ENCODE data around the gene TMX4. TPM values are rescaled to one million over a fixed set of nuclear protein-coding genes. Genes with fewer than 3 reads are reported as not detected.

The TMX4 gene
- total and polyA plus RNA-seq, 2 of the 8 experiments (the other 6 are each of a cell fraction or from before 2014, with no cell fraction given), result 2.1 to 7.8 TPM

DNA sequence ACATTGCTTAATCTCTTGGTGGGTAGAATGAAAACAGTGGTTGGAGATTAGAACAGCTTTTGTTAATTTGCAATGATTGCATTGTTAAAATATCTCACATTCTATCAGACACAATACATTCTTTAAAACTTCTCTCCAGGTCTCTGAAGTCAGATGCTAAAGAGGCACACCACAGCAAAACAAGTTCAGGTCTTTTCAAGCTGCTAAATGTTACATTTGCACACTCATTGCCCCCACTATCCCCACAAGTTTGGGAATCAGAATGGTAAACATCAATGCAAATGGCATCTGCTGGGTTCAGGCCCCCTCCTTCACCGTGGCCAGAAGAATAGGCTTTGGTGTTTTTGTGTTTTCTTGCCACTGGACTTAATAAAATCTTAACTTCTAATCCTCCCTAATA is 69.2 kb downstream of the TMX4 start:
- DNase-seq (ENCODE audit: low read depth in 1 of 2, low spot score in 2 of 2) (no peak), FAIRE-seq (no peak)
- TF ChIP-seq CREB1 (IDR thresholded peaks at IDR 0.05) (no peak), TAF7 (optimal IDR thresholded peaks at IDR 0.05; ENCODE audit: borderline replicate concordance, low read depth, low read length) (no peak), ZNF274 (IDR thresholded peaks at IDR 0.05; ENCODE audit: borderline replicate concordance, extremely low read depth, low read length) (no peak), NANOG (IDR thresholded peaks at IDR 0.05; ENCODE audit: insufficient read depth, low read depth, low read length, poor library complexity, severe bottlenecking) (no peak), POLR2A (IDR thresholded peaks at IDR 0.05; ENCODE audit: control extremely low read depth in 1 of 2, low read depth in 2 of 2, low read length in 2 of 2) (no peak), CTBP2 (IDR thresholded peaks at IDR 0.05; ENCODE audit: borderline replicate concordance, insufficient read depth, insufficient read length, low read length) (no peak), CEBPB (IDR thresholded peaks at IDR 0.05; ENCODE audit: low read depth, low read length) (no peak; the same call in 1 of the 2 replicates), ASH2L (IDR thresholded peaks at IDR 0.05; ENCODE audit: low read length) (no peak), POLR2AphosphoS5 (IDR thresholded peaks at IDR 0.05; ENCODE audit: low read depth, low read length) (no peak), CBX5 (IDR thresholded peaks at IDR 0.05; ENCODE audit: low read depth, low read length) (no peak)
- no peak overlapping the region for H3K23ac ChIP-seq (ENCODE audit: insufficient read length)
- H3K4ac ChIP-seq (replicated peaks; ENCODE audit: insufficient read length, low read depth, low read length), result no peak overlapping the region
- H3K56ac ChIP-seq (replicated peaks; ENCODE audit: insufficient read length, low read depth, low read length), result no peak overlapping the region
- H3K4me1 ChIP-seq (replicated peaks in 1 of 4; ENCODE audit: control insufficient read depth in 3 of 4, insufficient read depth in 4 of 4, low read length in 3 of 4), result no peaks in the 10 kb centered on the region
- no peaks in the 10 kb centered on the region for H3K79me2 ChIP-seq (ENCODE audit: control insufficient read depth in 1 of 2, insufficient read depth in 2 of 2, low read length in 2 of 2)
- H3K9ac ChIP-seq (replicated peaks in 1 of 4; ENCODE audit: extremely low read depth in 1 of 4, low read depth in 3 of 4, low read length in 3 of 4), result no peak overlapping the region
- 53% methylated on average over 1 of the region's 1 CpG; no CpG with 5 or more reads in 1 of the 2 experiments for WGBS, 2 experiments (ENCODE audit: extremely low coverage in 1 of 2, insufficient coverage in 1 of 2, insufficient read length in 1 of 2, insufficient replicate concordance in 2 of 2, low coverage in 1 of 2, low lambda C conversion rate in 2 of 2, missing lambda C conversion rate in 1 of 2)
- no peaks in the 10 kb centered on the region for H3K27me3 ChIP-seq (replicated peaks in 1 of 4; ENCODE audit: control insufficient read depth in 3 of 4, extremely low read depth in 1 of 4, insufficient read depth in 3 of 4, low read length in 3 of 4)
- H3K9me3 ChIP-seq (ENCODE audit: insufficient read depth in 2 of 2, low read depth in 1 of 2, low read length in 1 of 2), result no peaks in the 10 kb centered on the region
- no peak overlapping the region for H2AK5ac ChIP-seq (ENCODE audit: low read depth, low read length)
- no peaks in the 10 kb centered on the region for H3K23me2 ChIP-seq (ENCODE audit: low read depth, low read length)
- no peak overlapping the region for H2BK5ac ChIP-seq (ENCODE audit: low read depth, low read length)
- no peak overlapping the region for H2AFZ ChIP-seq (ENCODE audit: low read length)
- no peak overlapping the region for H3K4me2 ChIP-seq (ENCODE audit: insufficient read depth in 1 of 2, low read depth in 2 of 2, low read length in 2 of 2)
- ChIA-PET POLR2A (ENCODE audit: partially characterized antibody) (no interaction called here), CTCF (ENCODE audit: partially characterized antibody) (interaction anchor here (1.0 to 2.3 kb wide), 2 partner anchors 14 to 23 kb away, joined by 3 to 11 read pairs; no protein-coding TSS in a partner anchor)
- no peak overlapping the region for H2BK120ac ChIP-seq (replicated peaks; ENCODE audit: low read depth, low read length)
- H2BK15ac ChIP-seq (ENCODE audit: low read length), result no peak overlapping the region
- no peak overlapping the region for H4K8ac ChIP-seq (ENCODE audit: extremely low read depth, insufficient read depth, low read length)
- no peak overlapping the region for H2BK12ac ChIP-seq (ENCODE audit: low read depth, low read length)
- H3K14ac ChIP-seq (ENCODE audit: insufficient read length), result no peak overlapping the region
- H3K18ac ChIP-seq (ENCODE audit: extremely low read depth, low read length), result no peak overlapping the region
- H2BK20ac ChIP-seq (ENCODE audit: low read length), result no peak overlapping the region
- H3K79me1 ChIP-seq (ENCODE audit: low read depth, low read length), result no peaks in the 10 kb centered on the region
- H3K27ac ChIP-seq (ENCODE audit: low read depth, low read length), result no peak overlapping the region
- no peaks in the 10 kb centered on the region for H3K36me3 ChIP-seq (ENCODE audit: control insufficient read depth in 2 of 4, insufficient read depth in 4 of 4, low read length in 3 of 4)
- no peak overlapping the region for H4K91ac ChIP-seq (replicated peaks; ENCODE audit: insufficient read length, low read length)
- H3K4me3 ChIP-seq (ENCODE audit: extremely low read depth in 1 of 4, insufficient read depth in 2 of 4, low read depth in 3 of 4, low read length in 4 of 4), result no peak overlapping the region
- no peaks in the 10 kb centered on the region for H4K20me1 ChIP-seq (replicated peaks in 1 of 2; ENCODE audit: control insufficient read depth in 1 of 2, insufficient read depth in 2 of 2, low read length in 2 of 2)
- no peak overlapping the region for H4K5ac ChIP-seq (ENCODE audit: insufficient read length, low read depth, low read length)

Measured in H1 (cell line).